Activated CD8-positive, alpha-beta memory T cell treated with anti-CD3 and anti-CD28 coated beads, Interleukin-2, amount 50 U/mL, for 4 hours (primary cell): ENCODE results near the gene HMGN1.

Experiments used
- DNase-seq: peaks from one replicate; pipeline ENCODE4 v3.0.0-alpha.2; 2020

The HMGN1 gene

GRCh38 chr21:39326607-39327307 is 22.1 kb downstream of the HMGN1 start:
- no peak for DNase-seq

GRCh38 chr21:39325458-39325857 is 23.4 kb downstream of the HMGN1 start:
- no peak for DNase-seq

GRCh38 chr21:39321424-39321823 is 27.5 kb downstream of the HMGN1 start:
- no peak for DNase-seq

GRCh38 chr21:39319814-39320332 is 29.0 kb downstream of the HMGN1 start:
- no peak for DNase-seq

- DNase-seq = no peak
Measured at GRCh38 chr21:39319251-39319756, 29.6 kb downstream of the HMGN1 start.

GRCh38 chr21:39318091-39318959 is 30.6 kb downstream of the HMGN1 start:
- no peak for DNase-seq

GRCh38 chr21:39317134-39318090 is 31.5 kb downstream of the HMGN1 start:
- DNase-seq = no peak

GRCh38 chr21:39316729-39317128 is 32.2 kb downstream of the HMGN1 start:
- no peak for DNase-seq

GRCh38 chr21:39315603-39316445 is 33.1 kb downstream of the HMGN1 start:
- no peak for DNase-seq

- DNase-seq = peak; percentile 47
Measured at GRCh38 chr21:39314143-39315027, 34.5 kb downstream of the HMGN1 start.

GRCh38 chr21:39313571-39314142 is 35.2 kb downstream of the HMGN1 start, which contains the start of gene BRWD1:
TSS of gene BRWD1 (minus strand) at chr21:39313632. CDS start at chr21:39313491, 141 bp downstream.
- peak; percentile 77 for DNase-seq

GRCh38 chr21:39313042-39313570 is 35.8 kb downstream of the HMGN1 start:
- DNase-seq = peak; percentile 29

GRCh38 chr21:39312112-39313041 is 36.5 kb downstream of the HMGN1 start:
- DNase-seq = peak; percentile 96

GRCh38 chr21:39311164-39311563 is 37.7 kb downstream of the HMGN1 start:
- DNase-seq = no peak

GRCh38 chr21:39307466-39307865 is 41.4 kb downstream of the HMGN1 start:
- DNase-seq = no peak

GRCh38 chr21:39300587-39300986 is 48.3 kb downstream of the HMGN1 start:
- no peak for DNase-seq

- DNase-seq = no peak
Measured at GRCh38 chr21:39296891-39297290, 52.0 kb downstream of the HMGN1 start.
